ENCODE data around the gene NFYC.
"Not testable (repeated sequence)": the region's sequence is repeated elsewhere in the genome, so short reads cannot be mapped to it uniquely, and the experiment has no call there.

The NFYC gene

DNA sequence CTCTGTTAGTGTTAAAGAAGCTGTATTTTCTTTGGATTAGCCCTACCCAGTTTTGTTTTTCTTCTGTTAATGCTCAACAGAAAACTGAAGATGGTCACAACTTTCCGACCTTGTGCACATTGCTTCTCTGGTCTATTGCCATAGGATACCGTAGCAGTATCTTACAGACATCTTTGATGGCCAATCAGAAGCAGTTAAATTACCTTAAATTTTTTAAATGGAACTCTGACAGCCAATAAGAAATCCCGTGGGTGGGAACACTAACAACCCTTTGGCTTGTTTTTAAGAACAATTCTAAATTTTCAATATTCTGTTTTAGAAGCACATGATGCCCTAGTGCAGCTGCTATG lies 17.2 kb downstream of the NFYC start:
- DNase-seq: peak; percentile 71

DNA sequence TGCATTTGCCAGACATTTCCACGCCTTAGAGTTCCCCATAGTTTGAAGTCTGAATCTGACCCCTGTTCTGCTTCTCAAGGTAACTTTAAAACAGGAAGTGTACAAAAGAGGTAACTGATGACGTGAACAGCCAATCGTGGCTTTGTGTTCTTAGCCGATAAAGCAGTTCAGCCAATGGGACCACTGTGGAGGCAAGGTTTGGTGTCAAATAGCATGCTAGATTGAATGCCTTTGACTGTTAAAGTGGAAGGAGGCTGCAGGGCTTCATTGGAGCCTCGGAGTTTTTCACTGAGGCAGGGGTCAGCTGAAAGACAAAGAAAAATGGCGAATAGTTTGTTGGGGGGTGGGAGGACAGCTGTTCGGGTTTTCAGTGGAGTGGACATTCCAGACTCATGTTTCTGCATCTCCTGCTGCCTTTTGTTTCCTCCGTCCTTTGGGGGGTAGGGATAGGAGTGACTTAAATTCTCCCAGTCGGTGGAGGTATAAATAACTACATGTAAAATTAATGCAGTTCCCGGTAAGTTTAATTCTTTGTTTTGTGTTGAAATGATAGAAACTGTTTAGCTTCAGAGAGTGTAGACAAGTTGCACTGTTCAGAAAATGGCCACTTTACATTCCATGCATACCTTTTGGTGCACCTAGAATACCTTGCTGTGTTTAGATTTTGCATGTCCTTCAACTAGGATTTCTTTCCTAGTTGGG lies 17.7 kb downstream of the NFYC start:
- DNase-seq: peak; percentile 86

DNA sequence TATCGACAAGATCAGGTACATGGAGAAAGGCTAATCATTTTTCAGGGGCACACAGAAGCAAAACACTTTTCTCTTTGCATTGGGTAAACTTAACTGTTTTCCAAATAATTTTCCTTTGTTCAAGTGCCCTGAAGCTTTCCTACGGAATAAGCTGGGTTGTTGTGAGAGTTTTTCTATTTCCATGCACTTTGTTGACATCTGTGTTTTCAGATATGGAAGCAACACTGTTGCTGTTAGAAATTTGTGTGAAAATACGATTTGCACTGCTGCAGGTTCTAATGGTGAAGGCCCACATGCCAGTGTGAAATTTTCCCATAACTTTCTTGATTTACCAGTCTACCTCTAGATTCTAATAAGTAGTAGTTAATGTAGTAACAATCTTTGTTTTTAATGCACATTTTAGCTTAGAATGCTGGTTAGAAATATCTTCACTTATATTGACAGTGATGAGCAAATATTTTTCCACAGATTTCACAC lies 18.3 kb downstream of the NFYC start:
- no peak for DNase-seq

DNA sequence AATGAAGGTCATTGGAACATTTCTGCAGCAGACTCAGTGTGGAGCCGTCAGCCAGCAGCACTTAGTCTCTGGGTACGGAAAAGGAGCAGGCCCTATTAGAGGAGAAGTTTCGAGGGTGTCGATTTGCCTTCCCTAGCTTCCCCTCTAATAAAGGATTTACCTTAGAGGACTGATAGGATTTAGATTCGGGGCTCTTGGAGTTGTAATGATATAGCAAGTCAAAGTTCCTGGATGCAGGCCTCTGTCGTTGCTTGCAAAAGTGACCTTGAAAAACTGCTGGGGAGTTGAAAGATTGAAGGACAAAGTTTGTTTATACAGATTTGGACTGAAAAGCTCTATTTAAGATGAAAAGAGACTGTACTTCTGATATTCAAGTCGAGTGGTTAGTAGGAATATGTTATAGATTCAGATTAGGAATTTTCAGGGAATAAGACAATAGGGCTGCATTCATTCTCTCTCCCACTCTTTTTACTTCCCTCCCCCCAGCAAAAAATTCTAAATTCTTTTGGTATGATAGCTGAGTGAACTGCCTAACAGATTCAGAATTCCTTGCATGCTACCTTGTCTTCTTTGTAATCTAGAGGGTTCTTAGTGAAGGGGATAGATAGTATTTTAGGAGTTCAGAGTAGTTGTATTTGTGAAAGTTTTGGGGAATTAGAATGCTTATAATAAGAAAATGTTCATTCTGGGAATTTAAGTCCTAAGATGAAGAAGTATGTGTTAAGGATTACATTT lies 19.2 kb downstream of the NFYC start:
- no peak for DNase-seq

DNA sequence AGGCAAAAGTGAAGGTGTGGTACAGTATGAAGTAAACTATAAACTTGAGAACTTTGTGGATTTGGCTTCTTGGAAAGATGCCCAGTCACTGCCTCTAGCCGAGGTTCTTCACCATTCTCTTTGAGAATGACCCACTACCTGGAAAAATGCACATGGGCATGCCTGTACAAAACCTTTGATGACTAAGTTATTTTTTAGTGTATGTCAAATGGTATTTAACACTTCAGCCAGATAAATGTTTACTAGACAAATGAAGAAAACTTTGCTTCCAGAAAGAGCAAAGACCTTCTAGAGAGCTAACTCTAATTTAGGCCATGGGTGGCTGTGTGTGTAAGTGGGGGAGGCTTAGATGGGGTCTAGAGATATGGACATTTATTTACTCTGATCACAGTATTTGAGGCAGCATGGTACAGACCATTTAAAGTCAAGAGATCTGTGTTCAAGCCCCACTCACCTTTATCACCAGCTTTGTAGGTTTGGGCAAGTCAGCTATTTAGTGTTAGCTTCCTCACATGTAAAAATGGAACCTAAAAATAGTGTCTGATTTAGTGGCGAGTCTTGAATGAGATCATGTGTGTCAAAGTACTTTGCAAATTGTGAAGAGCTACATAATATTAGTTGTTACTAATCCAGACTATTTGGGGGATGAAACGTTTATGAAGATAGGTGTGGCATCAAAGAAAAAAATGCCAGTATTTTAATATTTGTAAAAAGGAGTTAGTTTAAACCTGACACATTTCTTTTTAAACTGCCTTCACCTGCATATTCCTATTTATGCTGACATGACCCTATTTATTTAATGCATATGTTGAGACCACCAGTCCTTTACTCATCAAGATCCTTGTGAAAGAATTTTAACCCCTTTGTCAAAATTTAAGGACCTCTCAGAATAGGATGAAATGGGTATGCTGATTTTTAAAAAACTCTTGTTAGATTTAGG lies 20.2 kb downstream of the NFYC start:
- no peak for DNase-seq

DNA sequence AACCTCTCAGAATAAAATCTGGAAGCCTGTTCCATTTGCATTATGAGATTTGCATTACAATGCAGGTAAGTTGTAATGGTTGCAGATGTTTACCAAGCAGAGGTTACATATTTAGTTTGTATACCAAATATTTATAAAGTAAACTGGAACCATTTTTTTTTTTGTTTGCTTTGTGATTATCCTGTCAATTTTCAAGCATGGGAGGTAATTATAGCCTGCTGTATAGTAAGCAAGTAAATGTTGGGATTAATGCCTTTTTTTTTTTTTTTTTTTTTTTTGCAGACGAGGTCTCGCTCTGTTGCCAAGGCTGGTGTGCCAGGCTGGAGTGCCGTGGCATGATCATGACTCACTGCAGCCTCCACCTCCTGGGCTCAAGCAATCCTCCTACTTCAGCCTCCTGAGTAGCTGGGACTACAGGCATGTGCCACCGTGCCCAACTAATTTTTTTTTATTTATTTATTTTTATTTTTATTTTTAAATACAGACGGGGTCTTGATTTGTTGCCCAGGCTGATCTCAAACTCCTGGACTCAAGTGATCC lies 21.0 kb downstream of the NFYC start:
- DNase-seq: no peak

DNA sequence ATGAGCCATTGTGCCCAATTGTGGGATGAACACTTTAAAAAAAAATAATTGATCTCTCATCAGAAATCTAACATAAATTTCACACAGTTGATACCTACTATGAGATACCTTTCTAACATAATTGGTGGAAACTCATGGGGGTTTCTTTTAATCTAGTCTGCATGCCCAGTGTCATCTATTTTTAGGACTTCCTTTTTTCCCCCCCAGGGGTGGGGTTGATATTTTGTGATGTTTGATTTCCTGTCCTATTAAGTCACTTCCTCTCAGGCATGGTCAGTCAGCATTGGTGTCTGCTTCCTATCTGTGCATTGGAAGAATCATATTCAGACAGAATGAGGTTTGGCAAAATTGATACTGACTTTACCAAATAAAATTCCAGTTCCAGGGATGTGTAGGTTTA lies 21.5 kb downstream of the NFYC start:
- no peak for DNase-seq

DNA sequence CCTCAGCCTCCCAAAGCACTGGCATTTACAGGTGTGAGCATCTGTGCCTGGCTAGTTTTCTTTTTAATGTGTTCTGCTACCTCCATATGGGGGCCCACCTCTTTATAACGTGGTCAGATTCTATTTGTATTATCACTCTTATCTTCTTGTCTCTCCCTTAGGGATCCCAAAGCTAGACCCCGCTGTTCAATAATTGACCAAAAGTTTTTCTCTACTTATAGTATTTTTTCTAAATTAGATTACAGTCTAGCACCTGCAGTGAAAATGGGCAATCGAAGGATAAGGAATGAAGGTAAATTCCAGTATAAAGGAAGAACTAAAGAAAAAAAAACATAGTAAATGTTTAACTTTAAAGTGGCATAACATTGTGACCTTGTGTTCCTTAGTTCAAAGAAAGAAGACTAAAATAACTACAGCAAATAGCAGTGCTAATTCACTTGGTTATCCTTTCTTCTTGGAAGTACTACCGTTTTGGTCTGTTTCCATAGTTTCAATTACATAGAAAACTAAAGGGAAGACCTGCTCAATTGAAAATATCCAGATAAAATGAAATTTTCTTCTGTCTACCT lies 24.1 kb downstream of the NFYC start:
- no peak for DNase-seq

DNA sequence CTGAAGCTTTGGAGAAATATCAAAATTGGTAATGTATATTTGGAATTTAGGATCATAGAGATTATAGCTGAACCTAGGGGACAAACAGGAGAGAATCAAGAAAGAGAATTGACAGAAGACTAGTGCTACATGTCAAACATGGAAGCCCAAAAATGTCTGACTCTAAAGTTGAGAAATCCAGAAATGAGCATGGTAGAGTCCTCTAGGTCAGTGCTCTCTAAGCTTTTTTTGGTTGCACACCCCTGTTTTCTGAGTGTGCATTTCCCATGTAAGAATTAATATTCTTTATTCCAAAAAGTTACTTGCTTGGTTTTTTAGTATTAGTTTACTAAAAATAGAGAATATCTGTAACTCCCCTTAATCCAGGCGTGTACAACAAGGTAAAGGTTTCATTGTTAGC lies 25.6 kb downstream of the NFYC start:
- DNase-seq: no peak

DNA sequence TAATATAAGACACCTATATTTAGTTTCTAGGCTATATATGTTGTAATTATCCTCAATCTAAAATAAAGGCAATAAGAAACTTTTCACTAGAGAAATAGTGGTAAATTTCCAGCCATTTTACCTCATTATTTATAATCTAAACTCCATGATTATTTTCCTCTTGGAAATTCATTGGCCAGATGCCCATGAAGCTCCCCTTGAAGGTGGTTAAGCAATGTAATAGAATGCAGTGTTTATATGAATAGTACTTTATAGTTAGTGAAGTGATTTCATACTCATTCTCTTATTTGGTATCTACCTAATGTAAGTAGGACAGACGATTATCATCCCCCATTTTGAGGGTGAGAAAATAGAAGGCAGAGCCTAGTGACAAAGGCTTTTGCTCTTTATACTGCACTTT lies 26.5 kb downstream of the NFYC start:
- no peak for DNase-seq

DNA sequence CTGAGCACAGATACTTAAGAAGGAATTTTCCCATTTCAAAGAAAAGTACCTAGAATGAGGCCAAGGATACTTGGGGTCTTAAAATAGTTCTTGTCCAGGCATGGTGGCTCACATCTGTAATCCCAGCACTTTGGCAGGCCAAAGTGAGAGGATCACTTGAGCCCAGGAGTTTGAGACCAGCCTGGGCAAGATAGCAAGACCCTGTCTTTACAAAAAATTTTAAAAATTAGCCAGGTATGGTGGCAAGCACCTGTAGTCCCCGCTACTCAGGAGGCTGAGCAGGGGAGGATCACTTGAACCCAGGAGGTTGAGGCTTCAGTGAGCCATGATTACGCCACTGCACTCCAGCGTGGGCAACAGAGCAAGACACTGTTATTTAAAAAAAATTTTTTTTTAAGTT lies 29.0 kb downstream of the NFYC start:
- DNase-seq: no peak

DNA sequence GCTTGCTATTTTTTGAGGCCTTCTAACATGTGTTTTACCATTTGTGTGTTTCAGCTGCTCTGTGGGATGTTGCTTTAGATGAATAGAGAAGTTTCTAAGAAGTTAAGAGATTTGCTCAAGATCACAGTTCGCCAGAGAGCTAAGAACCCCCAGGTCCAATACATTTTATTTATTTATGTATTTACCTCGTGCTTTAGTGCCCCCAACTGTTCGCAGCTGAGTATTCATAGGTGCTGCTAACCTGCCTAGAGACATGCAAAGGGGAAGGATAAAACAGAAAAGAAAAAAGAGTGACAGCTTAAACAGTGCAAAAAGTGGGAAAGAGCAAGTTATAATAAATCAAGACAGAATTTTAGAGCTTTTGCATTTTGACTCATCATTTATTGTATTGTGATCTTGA lies 31.1 kb downstream of the NFYC start:
- no peak for DNase-seq

DNA sequence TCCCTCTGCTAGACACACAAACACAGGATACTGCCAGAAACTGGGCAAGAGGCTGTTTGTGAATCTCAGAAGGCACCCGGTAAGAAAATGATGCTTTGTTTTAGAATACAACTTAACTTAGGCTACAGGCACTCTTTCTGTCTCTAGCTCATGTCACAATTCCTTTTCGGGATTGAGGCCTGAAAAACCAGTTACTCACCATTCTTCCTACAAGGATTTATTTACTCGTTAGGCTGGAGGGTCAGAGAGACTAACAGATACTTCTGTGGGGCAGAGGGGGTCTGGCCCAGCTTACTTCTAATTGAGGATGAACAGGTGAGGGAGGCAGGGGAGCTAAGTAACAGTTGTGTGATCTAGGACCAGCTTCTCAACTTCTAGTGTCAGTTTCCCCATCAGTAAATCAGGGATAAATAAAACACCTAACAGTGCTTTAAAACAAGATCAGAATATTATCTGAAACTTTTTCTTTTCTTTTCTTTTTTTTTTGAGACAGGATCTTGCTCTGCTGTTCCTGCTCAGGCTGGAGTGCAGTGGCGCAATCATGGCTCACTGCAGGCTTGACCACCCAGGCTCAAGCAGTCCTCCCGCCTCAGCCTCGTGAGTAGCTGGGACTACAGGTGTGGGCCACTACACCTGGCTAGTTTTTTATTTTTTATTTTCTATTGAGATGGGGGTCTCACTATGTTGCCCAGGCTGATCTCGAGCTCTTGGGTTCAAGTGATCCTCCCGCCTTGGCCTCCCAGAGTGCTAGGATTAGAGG lies 31.9 kb downstream of the NFYC start:
- no peak for DNase-seq

DNA sequence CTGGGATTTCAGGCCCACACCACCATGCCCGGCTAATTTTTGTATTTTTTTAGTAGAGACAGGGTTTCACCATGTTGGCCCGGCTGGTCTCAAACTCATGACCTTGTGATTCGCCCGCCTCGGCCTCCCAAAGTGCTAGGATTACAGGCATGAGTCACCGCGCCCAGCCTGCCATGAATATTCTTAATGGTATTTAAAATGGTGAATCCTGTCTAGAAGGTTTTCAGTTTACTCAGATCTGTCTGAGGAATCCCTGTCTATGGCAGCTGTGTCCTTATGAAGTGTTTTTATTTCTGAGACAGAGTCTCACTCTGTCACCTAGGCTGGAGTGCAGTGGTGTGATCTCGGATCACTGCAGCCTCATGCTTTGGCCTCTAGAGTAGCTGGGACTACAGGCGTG lies 36.2 kb downstream of the NFYC start:
- DNase-seq: not testable (repeated sequence)

DNA sequence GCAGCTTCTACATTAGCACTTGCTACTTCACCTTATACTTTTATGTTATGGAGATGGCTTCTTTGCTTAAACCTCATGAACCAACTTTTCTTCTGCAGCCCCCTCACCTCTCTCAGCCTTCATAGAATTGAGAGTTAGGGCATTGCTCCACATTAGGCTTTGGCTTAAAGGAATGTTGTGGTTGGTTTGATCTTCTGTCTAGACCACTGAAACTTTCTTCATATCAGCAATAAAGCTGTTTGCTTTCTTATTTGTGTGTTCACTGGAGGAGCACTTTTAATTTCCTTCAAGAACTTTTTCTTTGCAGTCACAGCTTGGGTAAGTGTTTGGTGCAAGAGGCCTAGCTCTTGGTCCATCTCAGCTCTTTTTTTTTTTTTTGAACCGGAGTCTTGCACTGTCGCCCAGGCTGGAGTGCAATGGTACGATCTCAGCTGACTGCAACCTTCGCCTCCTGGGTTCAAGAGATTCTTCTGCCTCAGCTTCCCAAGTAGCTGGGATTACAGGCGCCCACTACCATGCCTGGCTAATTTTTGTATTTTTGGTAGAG lies 37.9 kb downstream of the NFYC start:
- DNase-seq: not testable (repeated sequence)

DNA sequence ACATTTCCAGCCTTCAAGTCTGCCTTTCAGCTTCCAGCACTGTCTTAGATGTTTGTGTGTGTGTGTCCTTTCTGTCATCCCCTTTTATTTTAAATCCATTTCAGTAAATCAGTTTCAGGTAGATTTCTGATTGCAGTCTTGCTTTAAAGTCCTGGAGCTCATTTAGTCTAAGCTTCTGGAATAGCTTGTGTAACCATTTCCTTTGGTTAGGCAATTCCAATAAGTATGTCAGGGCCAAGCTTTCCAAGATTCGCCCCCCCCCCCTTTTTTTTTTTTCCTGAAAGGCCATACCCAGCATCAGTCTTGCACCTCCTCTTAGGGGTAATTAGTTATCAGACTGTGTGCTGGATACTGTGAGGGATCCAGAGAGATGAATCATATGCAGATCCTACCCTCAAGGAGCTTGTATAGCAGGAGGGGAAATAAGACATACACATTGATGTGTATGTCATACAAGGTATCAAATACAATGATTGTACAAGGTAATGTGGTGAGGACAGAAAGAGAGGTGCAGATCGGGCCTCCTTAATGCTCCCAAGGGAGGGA lies 41.3 kb downstream of the NFYC start:
- DNase-seq: no peak

DNA sequence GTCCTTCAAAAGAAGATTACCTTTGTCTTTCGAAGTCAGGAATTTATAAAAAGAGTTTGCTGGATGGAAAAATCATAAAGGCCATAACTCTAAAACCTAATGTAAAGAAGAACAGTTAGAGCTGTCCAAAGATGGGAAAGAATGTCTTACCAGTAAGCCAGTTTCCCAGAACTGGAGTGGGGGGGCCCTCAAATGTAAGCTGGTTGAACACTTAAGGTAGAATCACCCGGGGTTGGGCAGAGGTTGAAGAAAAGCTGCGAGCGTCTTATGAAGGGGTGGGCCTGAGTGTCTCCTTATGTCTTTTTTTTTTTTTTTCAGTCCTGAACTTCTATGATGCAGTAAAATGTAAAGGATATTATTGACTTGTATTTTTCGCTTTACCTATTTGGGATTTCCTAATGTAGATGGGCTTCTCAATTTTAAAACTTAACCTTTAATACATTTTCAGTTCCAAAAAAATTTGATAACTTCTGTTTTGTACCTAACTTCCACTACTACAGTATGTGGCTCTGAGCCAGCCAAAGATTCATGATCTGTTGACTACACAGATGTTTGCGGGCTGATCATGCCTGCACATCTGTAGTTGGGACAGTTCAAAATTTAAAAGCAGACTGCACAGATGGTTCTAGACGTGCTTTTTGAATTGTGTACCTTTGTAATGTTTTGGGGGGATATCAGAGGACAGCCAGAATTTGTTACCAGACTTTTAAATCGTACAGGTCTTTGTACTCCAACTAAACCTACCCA lies 43.6 kb downstream of the NFYC start:
- DNase-seq: no peak

DNA sequence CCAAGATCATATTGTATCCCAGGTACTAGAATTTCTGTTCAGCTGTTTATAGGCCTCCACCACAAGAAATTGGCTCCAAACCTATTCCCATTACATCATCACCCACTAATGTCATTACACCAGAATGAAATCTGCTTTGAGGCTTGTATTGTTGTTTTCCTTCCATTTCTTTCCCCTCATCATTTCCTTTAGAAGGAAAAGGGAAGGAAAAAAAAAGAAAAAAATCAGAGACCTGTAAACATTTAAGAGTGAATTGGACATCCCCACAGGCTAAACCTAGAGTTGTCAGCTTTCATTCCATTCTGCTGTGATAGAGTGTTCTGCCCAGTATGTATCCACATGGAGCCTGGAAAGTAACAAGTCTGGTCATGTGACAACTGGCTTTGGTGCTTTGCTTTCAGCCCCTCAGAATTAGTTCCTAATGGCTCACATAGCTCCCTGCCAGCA lies 44.6 kb downstream of the NFYC start:
- no peak for DNase-seq

DNA sequence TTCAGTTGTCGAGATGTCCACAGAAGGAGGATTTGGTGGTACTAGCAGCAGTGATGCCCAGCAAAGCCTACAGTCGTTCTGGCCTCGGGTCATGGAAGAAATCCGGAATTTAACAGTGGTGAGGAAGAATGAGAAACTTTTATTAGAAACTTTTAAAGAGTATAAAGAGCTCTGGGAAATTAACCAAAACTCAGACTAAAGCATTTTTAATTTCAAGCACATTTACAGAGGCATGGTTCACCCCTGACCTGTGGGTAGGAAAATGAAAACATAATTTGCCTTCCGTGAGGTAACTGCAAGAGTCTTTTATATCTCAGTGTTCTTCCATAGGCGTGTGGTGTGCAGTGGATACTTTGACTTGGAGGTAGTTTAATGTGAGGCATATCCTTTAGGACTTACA lies 47.3 kb downstream of the NFYC start:
- no peak for DNase-seq

DNA sequence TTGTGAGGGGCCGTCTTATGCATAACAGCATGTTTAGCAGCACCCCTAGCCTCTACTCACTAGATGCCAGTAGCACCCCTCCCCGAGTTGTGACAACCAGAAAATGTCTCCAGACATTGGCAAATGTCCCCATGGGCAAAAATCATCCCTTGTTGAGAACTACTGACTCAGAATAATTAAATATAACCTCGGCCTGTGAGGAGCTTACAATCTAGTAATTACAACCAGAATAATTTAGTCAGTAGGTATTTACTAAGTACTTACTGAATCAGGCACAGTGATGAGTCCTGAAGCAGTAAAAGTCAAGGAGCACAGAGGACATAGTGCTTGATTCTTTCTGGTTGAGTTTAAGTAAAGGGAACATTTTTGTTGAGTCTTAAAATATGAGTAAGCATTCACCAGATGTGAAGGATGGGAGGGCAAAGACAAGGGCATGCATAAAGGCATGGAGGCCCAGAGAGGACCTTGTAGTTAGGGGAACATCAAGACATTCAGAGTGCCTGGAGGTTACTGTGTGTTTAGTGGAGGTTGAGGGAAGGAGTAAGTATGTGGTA lies 48.0 kb downstream of the NFYC start:
- no peak for DNase-seq
